ENCODE measurements around the gene HOXA3. TPM values are rescaled to one million over a fixed set of nuclear protein-coding genes. Genes with fewer than 3 reads are reported as not detected.

HOXA3 gene
- total RNA-seq, 2 donors from 2014 or later = not detected

- Histone ChIP-seq H3K9ac (ENCODE audit: extremely low read depth, low read length, poor library complexity, severe bottlenecking) (no peak overlapping the region), H3K4me3 (ENCODE audit: low read length) (no peak overlapping the region), H3K27ac (ENCODE audit: low read depth, low read length) (no peak overlapping the region), H3K36me3 (ENCODE audit: control insufficient read depth, insufficient read depth, low read length) (no peaks in the 10 kb centered on the region), H3K9me3 (ENCODE audit: control insufficient read depth, low read length) (no peaks in the 10 kb centered on the region), H3K27me3 (ENCODE audit: control insufficient read depth, insufficient read depth, low read length, poor library complexity, severe bottlenecking) (peaks cover 100% of the 10 kb centered on the region), H3K4me1 (ENCODE audit: control insufficient read depth, insufficient read depth, low read length) (no peaks in the 10 kb centered on the region)
- H3K36me3 Mint-ChIP-seq (ENCODE audit: low read depth) = no peaks in the 10 kb centered on the region
- TF ChIP-seq CTCF (conservative IDR thresholded peaks at IDR 0.05) = no peak
- H3K4me1 Mint-ChIP-seq = peaks cover 11% of the 10 kb centered on the region
- H3K27ac Mint-ChIP-seq = no peak overlapping the region
- DNase-seq = no peak
- H3K4me3 Mint-ChIP-seq = no peak overlapping the region
- peaks cover 100% of the 10 kb centered on the region for H3K27me3 Mint-ChIP-seq (ENCODE audit: insufficient read depth)
- 12 to 15% methylated on average over 8 to 11 of the region's 11 CpGs for WGBS, 2 experiments (ENCODE audit: insufficient coverage in 1 of 2, insufficient read length in 1 of 2)
- H3K9me3 Mint-ChIP-seq = no peaks in the 10 kb centered on the region
Observed at GRCh38 chr7:27138985-27139333, 13.4 kb downstream of the HOXA3 start.

- H3K27ac ChIP-seq (ENCODE audit: low read depth, low read length) = no peak overlapping the region
- peaks cover 100% of the 10 kb centered on the region for H3K27me3 ChIP-seq (ENCODE audit: control insufficient read depth, insufficient read depth, low read length, poor library complexity, severe bottlenecking)
- H3K4me3 ChIP-seq (ENCODE audit: low read length) = no peak overlapping the region
- peaks cover 9% of the 10 kb centered on the region for H3K4me1 Mint-ChIP-seq
- TF ChIP-seq CTCF (conservative IDR thresholded peaks at IDR 0.05) = no peak
- H3K4me3 Mint-ChIP-seq = no peak overlapping the region
- WGBS, 2 experiments (ENCODE audit: insufficient coverage in 1 of 2, insufficient read length in 1 of 2) = 52% methylated on average over 1 of the region's 1 CpG; no CpG with 5 or more reads in 1 of the 2 experiments
- no peak overlapping the region for H3K9ac ChIP-seq (ENCODE audit: extremely low read depth, low read length, poor library complexity, severe bottlenecking)
- H3K27me3 Mint-ChIP-seq (ENCODE audit: insufficient read depth) = peaks cover 100% of the 10 kb centered on the region
- no peak overlapping the region for H3K27ac Mint-ChIP-seq
- H3K4me1 ChIP-seq (ENCODE audit: control insufficient read depth, insufficient read depth, low read length) = no peaks in the 10 kb centered on the region
- H3K36me3 Mint-ChIP-seq (ENCODE audit: low read depth) = no peaks in the 10 kb centered on the region
- no peaks in the 10 kb centered on the region for H3K9me3 Mint-ChIP-seq
- no peaks in the 10 kb centered on the region for H3K9me3 ChIP-seq (ENCODE audit: control insufficient read depth, low read length)
- no peaks in the 10 kb centered on the region for H3K36me3 ChIP-seq (ENCODE audit: control insufficient read depth, insufficient read depth, low read length)
- DNase-seq = no peak
Observed at GRCh38 chr7:27138472-27138871, 13.9 kb downstream of the HOXA3 start.

- no peak overlapping the region for H3K27ac Mint-ChIP-seq
Observed at GRCh38 chr7:27137640-27138315, 14.6 kb downstream of the HOXA3 start.

More at GRCh38 chr7:27137640-27138315, 14.6 kb downstream of the HOXA3 start:
- H3K9me3 Mint-ChIP-seq = no peaks in the 10 kb centered on the region
- Histone ChIP-seq H3K27me3 (ENCODE audit: control insufficient read depth, insufficient read depth, low read length, poor library complexity, severe bottlenecking) (peaks cover 100% of the 10 kb centered on the region), H3K4me1 (ENCODE audit: control insufficient read depth, insufficient read depth, low read length) (no peaks in the 10 kb centered on the region), H3K36me3 (ENCODE audit: control insufficient read depth, insufficient read depth, low read length) (no peaks in the 10 kb centered on the region), H3K9ac (ENCODE audit: extremely low read depth, low read length, poor library complexity, severe bottlenecking) (no peak overlapping the region), H3K9me3 (ENCODE audit: control insufficient read depth, low read length) (no peaks in the 10 kb centered on the region), H3K4me3 (ENCODE audit: low read length) (no peak overlapping the region), H3K27ac (ENCODE audit: low read depth, low read length) (no peak overlapping the region)
- no peak overlapping the region for H3K4me3 Mint-ChIP-seq
- peaks cover 6% of the 10 kb centered on the region for H3K4me1 Mint-ChIP-seq
- 63% methylated on average over 1 to 2 of the region's 2 CpGs for WGBS, 2 experiments (ENCODE audit: insufficient coverage in 1 of 2, insufficient read length in 1 of 2)
- TF ChIP-seq CTCF (conservative IDR thresholded peaks at IDR 0.05) = no peak
- peaks cover 100% of the 10 kb centered on the region for H3K27me3 Mint-ChIP-seq (ENCODE audit: insufficient read depth)
- no peaks in the 10 kb centered on the region for H3K36me3 Mint-ChIP-seq (ENCODE audit: low read depth)
- no peak for DNase-seq
